ENCODE data around the gene EML3. TPM values are rescaled to one million over a fixed set of nuclear protein-coding genes. Genes with fewer than 3 reads are reported as not detected.

Gene EML3
- total and polyA plus RNA-seq, 2 of the 13 experiments (the other 11 are each of a cell fraction or from before 2014, with no cell fraction given), result 10.6 to 12.3 TPM

DNA sequence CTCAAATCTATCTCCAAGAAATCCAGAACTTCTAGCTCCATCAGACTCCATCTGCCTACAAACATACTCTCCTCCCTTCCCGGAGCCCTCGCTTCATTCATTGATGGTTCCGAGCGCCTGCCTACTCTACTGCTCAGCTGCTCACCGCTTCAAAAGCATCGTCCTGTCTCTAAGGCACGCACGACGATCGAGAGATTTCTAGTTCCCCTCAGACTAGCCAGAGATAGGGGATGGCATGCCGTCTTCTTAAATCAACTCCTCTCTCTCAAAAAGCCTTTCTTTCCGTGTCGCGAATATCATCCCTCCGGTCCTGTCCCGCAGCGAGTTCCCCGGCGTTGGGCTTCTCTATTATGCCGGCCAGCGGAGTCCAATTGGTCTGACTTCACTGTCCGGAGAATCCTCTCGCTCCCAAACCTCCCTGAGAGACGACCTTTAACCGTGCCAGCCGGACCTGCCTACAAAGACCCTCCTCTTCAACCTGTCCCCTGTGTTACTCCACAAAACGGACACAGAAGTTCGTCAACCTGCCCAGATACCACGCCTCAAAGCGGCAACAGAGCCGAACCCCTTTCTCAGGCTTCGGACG is 39.5 kb downstream of the EML3 start (continued):
- TF ChIP-seq, protein P1, sequence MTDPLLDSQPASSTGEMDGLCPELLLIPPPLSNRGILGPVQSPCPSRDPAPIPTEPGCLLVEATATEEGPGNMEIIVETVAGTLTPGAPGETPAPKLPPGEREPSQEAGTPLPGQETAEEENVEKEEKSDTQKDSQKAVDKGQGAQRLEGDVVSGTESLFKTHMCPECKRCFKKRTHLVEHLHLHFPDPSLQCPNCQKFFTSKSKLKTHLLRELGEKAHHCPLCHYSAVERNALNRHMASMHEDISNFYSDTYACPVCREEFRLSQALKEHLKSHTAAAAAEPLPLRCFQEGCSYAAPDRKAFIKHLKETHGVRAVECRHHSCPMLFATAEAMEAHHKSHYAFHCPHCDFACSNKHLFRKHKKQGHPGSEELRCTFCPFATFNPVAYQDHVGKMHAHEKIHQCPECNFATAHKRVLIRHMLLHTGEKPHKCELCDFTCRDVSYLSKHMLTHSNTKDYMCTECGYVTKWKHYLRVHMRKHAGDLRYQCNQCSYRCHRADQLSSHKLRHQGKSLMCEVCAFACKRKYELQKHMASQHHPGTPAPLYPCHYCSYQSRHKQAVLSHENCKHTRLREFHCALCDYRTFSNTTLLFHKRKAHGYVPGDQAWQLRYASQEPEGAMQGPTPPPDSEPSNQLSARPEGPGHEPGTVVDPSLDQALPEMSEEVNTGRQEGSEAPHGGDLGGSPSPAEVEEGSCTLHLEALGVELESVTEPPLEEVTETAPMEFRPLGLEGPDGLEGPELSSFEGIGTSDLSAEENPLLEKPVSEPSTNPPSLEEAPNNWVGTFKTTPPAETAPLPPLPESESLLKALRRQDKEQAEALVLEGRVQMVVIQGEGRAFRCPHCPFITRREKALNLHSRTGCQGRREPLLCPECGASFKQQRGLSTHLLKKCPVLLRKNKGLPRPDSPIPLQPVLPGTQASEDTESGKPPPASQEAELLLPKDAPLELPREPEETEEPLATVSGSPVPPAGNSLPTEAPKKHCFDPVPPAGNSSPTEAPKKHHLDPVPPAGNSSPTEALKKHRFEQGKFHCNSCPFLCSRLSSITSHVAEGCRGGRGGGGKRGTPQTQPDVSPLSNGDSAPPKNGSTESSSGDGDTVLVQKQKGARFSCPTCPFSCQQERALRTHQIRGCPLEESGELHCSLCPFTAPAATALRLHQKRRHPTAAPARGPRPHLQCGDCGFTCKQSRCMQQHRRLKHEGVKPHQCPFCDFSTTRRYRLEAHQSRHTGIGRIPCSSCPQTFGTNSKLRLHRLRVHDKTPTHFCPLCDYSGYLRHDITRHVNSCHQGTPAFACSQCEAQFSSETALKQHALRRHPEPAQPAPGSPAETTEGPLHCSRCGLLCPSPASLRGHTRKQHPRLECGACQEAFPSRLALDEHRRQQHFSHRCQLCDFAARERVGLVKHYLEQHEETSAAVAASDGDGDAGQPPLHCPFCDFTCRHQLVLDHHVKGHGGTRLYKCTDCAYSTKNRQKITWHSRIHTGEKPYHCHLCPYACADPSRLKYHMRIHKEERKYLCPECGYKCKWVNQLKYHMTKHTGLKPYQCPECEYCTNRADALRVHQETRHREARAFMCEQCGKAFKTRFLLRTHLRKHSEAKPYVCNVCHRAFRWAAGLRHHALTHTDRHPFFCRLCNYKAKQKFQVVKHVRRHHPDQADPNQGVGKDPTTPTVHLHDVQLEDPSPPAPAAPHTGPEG (CRISPR knock-in tag; IDR thresholded peaks at IDR 0.05), result no peak
- no peak for TF ChIP-seq ARHGAP35 (CRISPR knock-in tag; IDR thresholded peaks at IDR 0.05; ENCODE audit: borderline replicate concordance)
- TF ChIP-seq ZNF296 (CRISPR knock-in tag; conservative IDR thresholded peaks at IDR 0.05), result 0 out of 2 replicates have a peak, but pooled peaks have one; percentile 48
- TF ChIP-seq, protein P2, sequence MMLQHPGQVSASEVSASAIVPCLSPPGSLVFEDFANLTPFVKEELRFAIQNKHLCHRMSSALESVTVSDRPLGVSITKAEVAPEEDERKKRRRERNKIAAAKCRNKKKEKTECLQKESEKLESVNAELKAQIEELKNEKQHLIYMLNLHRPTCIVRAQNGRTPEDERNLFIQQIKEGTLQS (CRISPR knock-in tag; IDR thresholded peaks at IDR 0.05), result 0 out of 2 replicates have a peak, but pooled peaks have one; percentile 3
- TF ChIP-seq PITX1 (CRISPR knock-in tag; IDR thresholded peaks at IDR 0.05), result no peak
- TF ChIP-seq SAP130 (CRISPR knock-in tag; IDR thresholded peaks at IDR 0.05; ENCODE audit: low read depth), result no peak
- no peak for TF ChIP-seq ZNF605 (CRISPR knock-in tag; IDR thresholded peaks at IDR 0.05)
- TF ChIP-seq SCMH1 (CRISPR knock-in tag; IDR thresholded peaks at IDR 0.05; ENCODE audit: borderline replicate concordance), result no peak
- TF ChIP-seq ZFY (CRISPR knock-in tag; IDR thresholded peaks at IDR 0.05), result no peak
- no peak for TF ChIP-seq SKI (IDR thresholded peaks at IDR 0.05; ENCODE audit: partially characterized antibody)
- TF ChIP-seq, protein P3, sequence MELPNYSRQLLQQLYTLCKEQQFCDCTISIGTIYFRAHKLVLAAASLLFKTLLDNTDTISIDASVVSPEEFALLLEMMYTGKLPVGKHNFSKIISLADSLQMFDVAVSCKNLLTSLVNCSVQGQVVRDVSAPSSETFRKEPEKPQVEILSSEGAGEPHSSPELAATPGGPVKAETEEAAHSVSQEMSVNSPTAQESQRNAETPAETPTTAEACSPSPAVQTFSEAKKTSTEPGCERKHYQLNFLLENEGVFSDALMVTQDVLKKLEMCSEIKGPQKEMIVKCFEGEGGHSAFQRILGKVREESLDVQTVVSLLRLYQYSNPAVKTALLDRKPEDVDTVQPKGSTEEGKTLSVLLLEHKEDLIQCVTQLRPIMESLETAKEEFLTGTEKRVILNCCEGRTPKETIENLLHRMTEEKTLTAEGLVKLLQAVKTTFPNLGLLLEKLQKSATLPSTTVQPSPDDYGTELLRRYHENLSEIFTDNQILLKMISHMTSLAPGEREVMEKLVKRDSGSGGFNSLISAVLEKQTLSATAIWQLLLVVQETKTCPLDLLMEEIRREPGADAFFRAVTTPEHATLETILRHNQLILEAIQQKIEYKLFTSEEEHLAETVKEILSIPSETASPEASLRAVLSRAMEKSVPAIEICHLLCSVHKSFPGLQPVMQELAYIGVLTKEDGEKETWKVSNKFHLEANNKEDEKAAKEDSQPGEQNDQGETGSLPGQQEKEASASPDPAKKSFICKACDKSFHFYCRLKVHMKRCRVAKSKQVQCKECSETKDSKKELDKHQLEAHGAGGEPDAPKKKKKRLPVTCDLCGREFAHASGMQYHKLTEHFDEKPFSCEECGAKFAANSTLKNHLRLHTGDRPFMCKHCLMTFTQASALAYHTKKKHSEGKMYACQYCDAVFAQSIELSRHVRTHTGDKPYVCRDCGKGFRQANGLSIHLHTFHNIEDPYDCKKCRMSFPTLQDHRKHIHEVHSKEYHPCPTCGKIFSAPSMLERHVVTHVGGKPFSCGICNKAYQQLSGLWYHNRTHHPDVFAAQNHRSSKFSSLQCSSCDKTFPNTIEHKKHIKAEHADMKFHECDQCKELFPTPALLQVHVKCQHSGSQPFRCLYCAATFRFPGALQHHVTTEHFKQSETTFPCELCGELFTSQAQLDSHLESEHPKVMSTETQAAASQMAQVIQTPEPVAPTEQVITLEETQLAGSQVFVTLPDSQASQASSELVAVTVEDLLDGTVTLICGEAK (IDR thresholded peaks at IDR 0.05), result no peak
- TF ChIP-seq, protein P3 (CRISPR knock-in tag; IDR thresholded peaks at IDR 0.05), result no peak
- no peak for TF ChIP-seq REL (CRISPR knock-in tag; conservative IDR thresholded peaks at IDR 0.05)
- TF ChIP-seq HNRNPLL (IDR thresholded peaks at IDR 0.05; ENCODE audit: low read depth, low read length, poor library complexity, severe bottlenecking), result no peak
- no peak for TF ChIP-seq MED13 (CRISPR knock-in tag; IDR thresholded peaks at IDR 0.05)

All from HepG2 (cell line).